Measurements from ENCODE around the gene SRXN1.

SRXN1 gene

DNA sequence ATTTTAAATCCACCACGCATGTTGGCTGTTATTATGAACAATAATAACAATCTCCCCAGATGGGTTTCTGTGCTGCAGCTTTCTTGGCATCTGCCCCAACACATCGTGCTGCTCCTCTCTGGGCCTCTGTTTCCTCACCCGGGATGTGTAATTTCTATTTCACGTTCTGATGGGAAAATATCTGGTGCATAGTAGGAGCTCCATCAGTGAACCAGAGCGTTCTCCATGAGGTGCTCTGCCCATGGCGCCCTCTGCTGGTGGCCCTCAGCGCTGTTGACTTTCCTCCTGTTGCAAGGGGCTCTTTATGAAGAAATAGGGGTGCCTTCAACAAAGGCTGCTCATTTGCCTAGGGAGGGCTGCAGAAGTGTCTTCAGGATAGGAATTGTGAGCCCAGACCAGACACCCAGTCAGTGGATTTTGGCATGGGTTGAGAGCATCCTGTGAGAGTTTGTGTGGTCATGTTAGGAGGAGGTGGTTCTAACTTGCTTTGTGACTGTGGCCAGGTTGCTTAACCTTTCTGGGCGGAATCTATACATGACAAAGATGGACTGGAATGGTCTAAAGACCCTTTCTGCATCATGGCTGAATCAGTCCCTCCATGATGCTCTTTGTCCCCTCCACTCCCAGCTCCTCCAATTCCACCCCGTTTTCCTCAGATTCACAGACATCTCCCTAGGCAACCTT lies 14.5 kb upstream of the SRXN1 start:
- peaks cover 33 to 63% (median 56%) of the 10 kb centered on the region in 5 donors for H3K27me3 ChIP-seq (ENCODE audit: control insufficient read depth in 5 of 5, insufficient read depth in 4 of 5, low read length in 5 of 5)

DNA sequence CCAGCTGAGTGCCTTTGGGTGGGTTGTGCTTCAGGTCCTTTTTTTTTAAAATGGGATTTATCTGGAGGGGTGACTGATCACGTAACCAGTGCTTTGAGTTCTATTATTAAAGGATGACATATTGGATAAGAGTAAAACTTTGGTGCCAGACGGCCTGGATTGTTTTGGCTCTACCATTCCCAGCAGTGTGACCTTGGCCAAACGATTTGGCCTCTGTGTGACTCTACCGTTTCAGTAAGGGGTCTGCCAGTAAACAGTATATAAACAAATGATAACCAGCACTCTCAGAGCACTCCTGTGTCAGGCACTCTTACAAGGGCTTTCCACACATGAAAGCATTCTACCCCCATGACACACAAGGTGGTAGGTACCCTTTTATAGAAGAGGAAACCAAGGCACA lies 13.9 kb upstream of the SRXN1 start:
- Histone ChIP-seq H3K4me1 (ENCODE audit: control insufficient read depth in 5 of 5, insufficient read depth in 5 of 5, low read length in 5 of 5) (peaks cover 0 to 14% (median 6%) of the 10 kb centered on the region in 5 donors), H3K9me3 (ENCODE audit: control insufficient read depth in 5 of 5, low read length in 5 of 5) (no peaks in the 10 kb centered on the region), H3K27ac (ENCODE audit: low read depth, low read length) (no peak overlapping the region), H3K4me3 (ENCODE audit: low read depth in 1 of 5, low read length in 5 of 5) (no peak overlapping the region), H3K9ac (ENCODE audit: low read length in 5 of 5) (no peak overlapping the region), H3K36me3 (ENCODE audit: control insufficient read depth in 5 of 5, insufficient read depth in 5 of 5, low read length in 5 of 5) (no peaks in the 10 kb centered on the region), H3K27me3 (ENCODE audit: control insufficient read depth in 5 of 5, insufficient read depth in 4 of 5, low read length in 5 of 5) (peaks cover 35 to 64% (median 57%) of the 10 kb centered on the region in 5 donors)

More for the DNA sequence above, 14.5 kb upstream of the SRXN1 start:
- Histone ChIP-seq H3K9me3 (ENCODE audit: control insufficient read depth in 5 of 5, low read length in 5 of 5) (no peaks in the 10 kb centered on the region), H3K4me3 (ENCODE audit: low read depth in 1 of 5, low read length in 5 of 5) (no peak overlapping the region), H3K4me1 (ENCODE audit: control insufficient read depth in 5 of 5, insufficient read depth in 5 of 5, low read length in 5 of 5) (peaks cover 0 to 12% (median 3%) of the 10 kb centered on the region in 5 donors), H3K27ac (ENCODE audit: low read depth, low read length) (no peak overlapping the region), H3K36me3 (ENCODE audit: control insufficient read depth in 5 of 5, insufficient read depth in 5 of 5, low read length in 5 of 5) (no peaks in the 10 kb centered on the region), H3K9ac (ENCODE audit: low read length in 5 of 5) (no peak overlapping the region)

DNA sequence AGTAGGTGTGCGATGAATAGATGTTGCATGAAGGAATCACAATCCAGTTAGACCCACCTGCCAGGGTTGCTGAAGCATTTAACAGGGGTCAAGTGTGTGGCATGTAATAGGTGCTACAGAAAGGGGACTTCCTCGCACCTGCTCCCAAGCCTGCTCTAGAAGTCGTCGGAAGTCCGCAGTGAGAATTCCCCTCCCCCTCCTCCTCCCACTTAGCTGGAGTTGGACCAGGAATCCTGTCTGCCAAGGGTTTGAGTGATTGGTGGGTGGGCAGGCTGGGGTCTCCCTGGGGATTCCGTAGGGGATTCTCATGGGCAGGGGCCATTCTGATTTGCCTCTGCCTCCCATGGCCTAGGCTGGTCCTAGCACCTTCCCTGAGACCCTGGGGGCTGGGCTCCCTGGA lies 12.3 kb upstream of the SRXN1 start:
- H3K36me3 ChIP-seq (ENCODE audit: control insufficient read depth in 5 of 5, insufficient read depth in 5 of 5, low read length in 5 of 5), result no peaks in the 10 kb centered on the region
- no peak overlapping the region for H3K9ac ChIP-seq (ENCODE audit: low read length in 5 of 5)
- H3K9me3 ChIP-seq (ENCODE audit: control insufficient read depth in 5 of 5, low read length in 5 of 5), result no peaks in the 10 kb centered on the region
- no peak overlapping the region for H3K4me3 ChIP-seq (ENCODE audit: low read depth in 1 of 5, low read length in 5 of 5)
- H3K27me3 ChIP-seq (ENCODE audit: control insufficient read depth in 5 of 5, insufficient read depth in 4 of 5, low read length in 5 of 5), result peaks cover 34 to 67% (median 58%) of the 10 kb centered on the region in 5 donors
- H3K4me1 ChIP-seq (ENCODE audit: control insufficient read depth in 5 of 5, insufficient read depth in 5 of 5, low read length in 5 of 5), result peaks cover 0 to 22% (median 10%) of the 10 kb centered on the region in 5 donors
- no peak overlapping the region for H3K27ac ChIP-seq (ENCODE audit: low read depth, low read length)

DNA sequence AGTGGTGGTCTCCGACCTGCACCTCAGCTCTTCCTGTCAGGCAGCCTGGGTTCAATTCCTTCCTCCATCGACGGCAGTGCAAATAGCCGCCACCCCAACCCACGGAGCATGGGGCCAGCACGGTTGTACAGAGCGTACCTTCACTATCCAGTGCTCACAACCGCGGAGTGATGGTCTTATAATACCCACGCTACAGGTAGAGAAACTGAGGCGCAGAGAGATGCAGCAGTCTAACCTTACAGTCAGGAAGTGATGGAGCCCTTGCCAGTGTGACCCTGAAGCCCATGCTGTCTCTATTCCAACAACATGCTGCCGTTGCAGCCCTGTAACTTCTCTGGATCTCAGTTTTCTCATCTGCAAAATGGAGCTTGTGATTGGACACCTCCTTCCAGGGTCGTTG lies 11.6 kb upstream of the SRXN1 start:
- no peaks in the 10 kb centered on the region for H3K9me3 ChIP-seq (ENCODE audit: control insufficient read depth in 5 of 5, low read length in 5 of 5)
- H3K27ac ChIP-seq (ENCODE audit: low read depth, low read length), result no peak overlapping the region
- H3K27me3 ChIP-seq (ENCODE audit: control insufficient read depth in 5 of 5, insufficient read depth in 4 of 5, low read length in 5 of 5), result peaks cover 34 to 68% (median 58%) of the 10 kb centered on the region in 5 donors
- no peak overlapping the region for H3K4me3 ChIP-seq (ENCODE audit: low read depth in 1 of 5, low read length in 5 of 5)
- peaks cover 0 to 26% (median 11%) of the 10 kb centered on the region in 5 donors for H3K4me1 ChIP-seq (ENCODE audit: control insufficient read depth in 5 of 5, insufficient read depth in 5 of 5, low read length in 5 of 5)
- no peak overlapping the region for H3K9ac ChIP-seq (ENCODE audit: low read length in 5 of 5)
- H3K36me3 ChIP-seq (ENCODE audit: control insufficient read depth in 5 of 5, insufficient read depth in 5 of 5, low read length in 5 of 5), result no peaks in the 10 kb centered on the region

DNA sequence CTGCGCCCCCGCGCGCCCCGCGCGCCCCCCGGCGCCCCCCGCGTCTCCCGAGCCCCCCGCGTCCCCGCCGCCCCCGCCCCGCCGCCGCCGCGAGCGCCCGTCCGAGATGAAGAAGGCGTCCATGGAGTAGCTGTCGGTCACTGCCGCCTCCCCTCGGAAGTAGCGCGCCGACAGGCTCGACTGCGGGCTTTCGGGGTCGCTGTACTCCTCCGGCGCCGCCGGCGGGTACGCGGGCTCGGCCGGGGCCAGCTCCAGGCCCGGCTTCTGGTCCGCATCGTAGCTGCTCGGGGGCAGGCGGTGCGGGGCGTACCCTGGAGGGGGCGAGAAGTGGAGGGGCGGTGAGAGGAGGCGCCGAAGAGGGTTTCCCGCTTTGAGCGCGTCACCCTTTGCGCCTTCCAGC lies 11.2 kb upstream of the SRXN1 start:
- H3K27ac ChIP-seq (ENCODE audit: low read depth, low read length), result no peak overlapping the region
- H3K27me3 ChIP-seq (ENCODE audit: control insufficient read depth in 5 of 5, insufficient read depth in 4 of 5, low read length in 5 of 5), result peaks cover 34 to 73% (median 58%) of the 10 kb centered on the region in 5 donors
- no peak overlapping the region for H3K9ac ChIP-seq (ENCODE audit: low read length in 5 of 5)

DNA sequence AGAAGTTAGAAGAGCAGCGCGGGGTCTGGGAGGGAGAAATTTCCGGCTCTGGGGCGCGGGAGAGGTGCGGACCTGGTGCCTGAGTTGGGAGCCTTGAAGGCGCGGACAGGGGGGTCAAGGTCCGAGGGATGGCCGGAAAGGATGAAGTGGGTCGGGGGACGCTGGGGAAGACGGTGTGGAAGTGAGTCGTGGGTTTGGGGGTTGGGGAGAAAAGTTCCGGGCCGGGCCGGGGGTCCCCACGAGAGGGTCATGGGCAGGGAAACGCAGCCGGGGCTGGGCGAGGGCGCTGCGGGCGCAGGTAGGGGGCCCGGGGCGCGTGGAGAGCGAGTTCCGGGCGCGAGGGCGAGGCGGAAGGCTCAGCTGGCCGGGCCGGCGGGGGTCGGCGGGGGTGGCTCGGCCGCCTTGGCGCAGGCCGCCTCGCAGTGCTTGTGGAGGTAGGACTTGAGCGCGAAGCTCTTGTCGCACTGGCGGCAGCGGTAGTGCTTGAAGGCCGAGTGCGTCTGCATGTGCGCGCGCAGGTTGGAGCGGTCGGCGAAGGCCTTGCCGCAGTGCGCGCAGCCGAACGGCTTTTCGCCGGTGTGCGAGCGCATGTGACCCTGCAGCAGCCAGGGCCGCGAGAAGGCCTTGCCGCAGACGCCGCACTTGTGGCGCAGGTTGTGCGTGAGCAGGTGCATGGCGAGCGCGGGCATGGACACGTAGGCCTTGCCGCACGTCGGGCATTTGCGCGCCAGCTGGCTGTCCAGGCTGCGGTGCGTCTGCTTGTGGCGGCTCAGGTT lies 10.5 kb upstream of the SRXN1 start:
- no peaks in the 10 kb centered on the region for H3K36me3 ChIP-seq (ENCODE audit: control insufficient read depth in 5 of 5, insufficient read depth in 5 of 5, low read length in 5 of 5)
- peaks cover 34 to 73% (median 58%) of the 10 kb centered on the region in 5 donors for H3K27me3 ChIP-seq (ENCODE audit: control insufficient read depth in 5 of 5, insufficient read depth in 4 of 5, low read length in 5 of 5)
- no peak overlapping the region for H3K27ac ChIP-seq (ENCODE audit: low read depth, low read length)
- no peaks in the 10 kb centered on the region for H3K9me3 ChIP-seq (ENCODE audit: control insufficient read depth in 5 of 5, low read length in 5 of 5)
- H3K4me1 ChIP-seq (ENCODE audit: control insufficient read depth in 5 of 5, insufficient read depth in 5 of 5, low read length in 5 of 5), result peaks cover 0 to 33% (median 17%) of the 10 kb centered on the region in 5 donors
- peak overlapping the region in 1 of 5 donors; percentile 19 for H3K4me3 ChIP-seq (ENCODE audit: low read depth in 1 of 5, low read length in 5 of 5)
- no peak overlapping the region for H3K9ac ChIP-seq (ENCODE audit: low read length in 5 of 5)

More for the DNA sequence above, 11.2 kb upstream of the SRXN1 start:
- Histone ChIP-seq H3K4me3 (ENCODE audit: low read depth in 1 of 5, low read length in 5 of 5) (no peak overlapping the region), H3K9me3 (ENCODE audit: control insufficient read depth in 5 of 5, low read length in 5 of 5) (no peaks in the 10 kb centered on the region), H3K4me1 (ENCODE audit: control insufficient read depth in 5 of 5, insufficient read depth in 5 of 5, low read length in 5 of 5) (peaks cover 0 to 29% (median 15%) of the 10 kb centered on the region in 5 donors), H3K36me3 (ENCODE audit: control insufficient read depth in 5 of 5, insufficient read depth in 5 of 5, low read length in 5 of 5) (no peaks in the 10 kb centered on the region)

DNA sequence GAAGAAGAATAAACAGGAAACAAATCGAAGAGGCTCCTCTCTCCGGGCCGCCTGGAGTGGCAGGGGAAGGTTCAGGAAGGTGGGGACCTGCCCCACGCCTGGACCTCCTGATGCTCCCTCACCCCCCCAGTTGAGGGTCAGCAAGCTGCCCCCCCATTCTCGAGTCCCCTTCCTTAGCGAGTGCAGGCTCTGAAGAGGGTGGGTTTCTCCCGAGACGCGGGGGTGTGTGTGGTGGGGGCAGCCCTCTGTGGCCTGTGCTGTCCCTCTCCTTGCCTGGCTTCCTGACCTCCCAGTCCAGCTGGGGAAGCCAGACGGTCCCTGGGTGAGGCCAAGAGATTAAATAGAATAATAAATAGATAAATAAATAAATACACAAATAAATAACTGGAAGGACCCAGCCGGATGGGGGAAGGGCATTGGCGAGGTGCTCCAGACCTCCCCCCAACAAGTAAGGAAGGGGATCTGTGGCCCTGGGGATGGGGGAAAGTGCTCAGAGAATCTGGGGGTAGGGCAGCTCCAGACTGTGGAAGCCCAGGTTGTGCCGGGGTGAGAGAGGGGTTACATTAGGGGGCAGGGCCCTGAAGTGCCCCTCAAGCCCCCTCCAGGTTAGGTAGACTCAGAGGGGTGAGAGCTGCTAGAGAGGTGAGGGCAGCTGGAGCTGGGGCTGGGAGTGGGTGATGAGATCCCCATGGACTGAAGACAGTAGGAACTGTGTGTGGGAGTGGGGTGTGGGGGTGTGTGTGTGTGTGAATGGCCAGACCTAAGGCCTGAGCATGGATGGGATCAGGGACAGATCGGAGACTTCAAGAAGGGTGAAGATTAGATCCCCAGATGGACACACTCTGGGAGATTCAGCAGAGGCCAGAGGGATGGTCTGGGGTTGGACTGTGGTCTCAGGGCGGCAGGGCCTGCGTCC lies 9.5 kb upstream of the SRXN1 start:
- H3K27me3 ChIP-seq (ENCODE audit: control insufficient read depth in 5 of 5, insufficient read depth in 4 of 5, low read length in 5 of 5), result peaks cover 34 to 76% (median 53%) of the 10 kb centered on the region in 5 donors
- H3K9me3 ChIP-seq (ENCODE audit: control insufficient read depth in 5 of 5, low read length in 5 of 5), result no peaks in the 10 kb centered on the region
- H3K9ac ChIP-seq (ENCODE audit: low read length in 5 of 5), result no peak overlapping the region
- no peak overlapping the region for H3K27ac ChIP-seq (ENCODE audit: low read depth, low read length)
- H3K36me3 ChIP-seq (ENCODE audit: control insufficient read depth in 5 of 5, insufficient read depth in 5 of 5, low read length in 5 of 5), result no peaks in the 10 kb centered on the region
- peaks cover 0 to 36% (median 20%) of the 10 kb centered on the region in 5 donors for H3K4me1 ChIP-seq (ENCODE audit: control insufficient read depth in 5 of 5, insufficient read depth in 5 of 5, low read length in 5 of 5)
- no peak overlapping the region for H3K4me3 ChIP-seq (ENCODE audit: low read depth in 1 of 5, low read length in 5 of 5)

DNA sequence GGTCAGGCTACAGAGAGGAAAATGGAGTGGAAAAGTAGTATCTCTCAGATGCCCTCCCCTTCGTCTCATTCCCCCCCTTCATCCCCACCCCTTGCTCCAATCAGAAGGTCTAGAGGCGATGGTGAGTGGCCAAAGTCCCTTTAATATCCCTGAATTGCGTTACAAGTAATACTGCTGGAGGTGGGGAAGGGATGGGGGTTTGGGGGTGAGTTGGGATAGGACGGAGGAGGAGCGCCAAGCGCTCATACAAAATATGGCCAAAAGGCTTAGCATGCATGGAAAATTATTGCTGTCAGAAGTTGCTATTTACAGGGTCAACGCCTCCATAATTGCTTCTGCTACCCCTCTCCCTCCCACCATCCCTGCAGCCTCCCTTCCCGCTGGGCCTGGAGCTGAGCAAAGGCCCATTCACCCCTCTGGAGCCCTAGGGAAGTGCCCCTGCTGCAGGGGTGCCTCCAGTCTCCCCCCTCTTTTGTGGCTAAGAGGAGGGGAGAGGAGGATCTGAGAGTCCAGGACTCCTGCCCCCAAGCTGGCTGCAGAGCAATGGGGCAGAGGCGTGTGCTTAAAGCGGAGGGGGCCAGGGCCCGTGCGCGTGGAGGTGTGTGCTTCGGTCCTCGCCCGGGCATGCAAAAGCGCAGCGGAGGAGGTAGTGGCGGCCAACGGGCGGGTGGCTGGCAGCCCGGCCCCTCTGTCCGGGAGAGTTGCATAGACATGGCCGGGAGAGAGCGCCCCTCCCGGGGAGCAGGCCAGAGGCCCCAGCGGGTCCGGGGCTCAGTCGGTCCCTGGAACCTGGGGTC lies 8.7 kb upstream of the SRXN1 start:
- H3K9me3 ChIP-seq (ENCODE audit: control insufficient read depth in 5 of 5, low read length in 5 of 5), result no peaks in the 10 kb centered on the region
- no peaks in the 10 kb centered on the region for H3K36me3 ChIP-seq (ENCODE audit: control insufficient read depth in 5 of 5, insufficient read depth in 5 of 5, low read length in 5 of 5)
- H3K4me1 ChIP-seq (ENCODE audit: control insufficient read depth in 5 of 5, insufficient read depth in 5 of 5, low read length in 5 of 5), result peaks cover 0 to 36% (median 20%) of the 10 kb centered on the region in 5 donors
- no peak overlapping the region for H3K9ac ChIP-seq (ENCODE audit: low read length in 5 of 5)
- peaks cover 34 to 72% (median 51%) of the 10 kb centered on the region in 5 donors for H3K27me3 ChIP-seq (ENCODE audit: control insufficient read depth in 5 of 5, insufficient read depth in 4 of 5, low read length in 5 of 5)
- H3K27ac ChIP-seq (ENCODE audit: low read depth, low read length), result no peak overlapping the region
- H3K4me3 ChIP-seq (ENCODE audit: low read depth in 1 of 5, low read length in 5 of 5), result no peak overlapping the region

DNA sequence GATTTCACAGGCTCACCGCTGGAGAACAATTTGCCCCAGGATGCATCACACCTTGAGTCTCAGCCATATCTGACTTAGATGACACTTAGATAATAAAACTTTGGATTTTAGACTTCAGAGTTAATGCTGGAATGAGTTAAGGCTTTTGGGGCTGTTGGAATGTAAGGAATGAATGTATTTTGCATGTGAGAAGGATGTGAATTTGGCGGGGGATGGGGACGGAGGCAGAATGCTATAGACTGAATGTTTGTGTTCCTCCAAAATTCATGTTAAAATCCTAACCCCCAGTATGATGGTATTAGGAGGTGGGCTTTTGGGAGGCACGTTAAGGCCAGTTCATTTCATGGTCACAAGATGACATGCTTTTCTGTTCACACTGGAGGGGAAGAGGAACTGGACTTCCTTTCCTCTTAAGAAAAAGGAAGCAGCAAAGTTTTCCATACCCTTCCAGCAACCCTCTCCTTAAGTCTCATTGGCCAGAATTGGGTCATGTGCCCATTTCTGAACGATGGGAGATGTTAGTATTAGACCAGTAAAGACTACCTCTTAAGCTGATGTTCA lies 5.8 kb upstream of the SRXN1 start:
- no peak overlapping the region for H3K27ac ChIP-seq (ENCODE audit: low read depth, low read length)
- H3K27me3 ChIP-seq (ENCODE audit: control insufficient read depth in 5 of 5, insufficient read depth in 4 of 5, low read length in 5 of 5), result peaks cover 18 to 47% (median 26%) of the 10 kb centered on the region in 5 donors
- H3K9ac ChIP-seq (ENCODE audit: low read length in 5 of 5), result no peak overlapping the region
- H3K9me3 ChIP-seq (ENCODE audit: control insufficient read depth in 5 of 5, low read length in 5 of 5), result no peaks in the 10 kb centered on the region
- no peaks in the 10 kb centered on the region for H3K36me3 ChIP-seq (ENCODE audit: control insufficient read depth in 5 of 5, insufficient read depth in 5 of 5, low read length in 5 of 5)
- H3K4me1 ChIP-seq (ENCODE audit: control insufficient read depth in 5 of 5, insufficient read depth in 5 of 5, low read length in 5 of 5), result peaks cover 2 to 40% (median 24%) of the 10 kb centered on the region in 5 donors
- no peak overlapping the region for H3K4me3 ChIP-seq (ENCODE audit: low read depth in 1 of 5, low read length in 5 of 5)

Data from subcutaneous abdominal adipose tissue (tissue), 5 donors.